Measurements from ENCODE around the gene NAXD.

- TF ChIP-seq, protein P1, sequence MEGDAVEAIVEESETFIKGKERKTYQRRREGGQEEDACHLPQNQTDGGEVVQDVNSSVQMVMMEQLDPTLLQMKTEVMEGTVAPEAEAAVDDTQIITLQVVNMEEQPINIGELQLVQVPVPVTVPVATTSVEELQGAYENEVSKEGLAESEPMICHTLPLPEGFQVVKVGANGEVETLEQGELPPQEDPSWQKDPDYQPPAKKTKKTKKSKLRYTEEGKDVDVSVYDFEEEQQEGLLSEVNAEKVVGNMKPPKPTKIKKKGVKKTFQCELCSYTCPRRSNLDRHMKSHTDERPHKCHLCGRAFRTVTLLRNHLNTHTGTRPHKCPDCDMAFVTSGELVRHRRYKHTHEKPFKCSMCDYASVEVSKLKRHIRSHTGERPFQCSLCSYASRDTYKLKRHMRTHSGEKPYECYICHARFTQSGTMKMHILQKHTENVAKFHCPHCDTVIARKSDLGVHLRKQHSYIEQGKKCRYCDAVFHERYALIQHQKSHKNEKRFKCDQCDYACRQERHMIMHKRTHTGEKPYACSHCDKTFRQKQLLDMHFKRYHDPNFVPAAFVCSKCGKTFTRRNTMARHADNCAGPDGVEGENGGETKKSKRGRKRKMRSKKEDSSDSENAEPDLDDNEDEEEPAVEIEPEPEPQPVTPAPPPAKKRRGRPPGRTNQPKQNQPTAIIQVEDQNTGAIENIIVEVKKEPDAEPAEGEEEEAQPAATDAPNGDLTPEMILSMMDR (IDR thresholded peaks at IDR 0.05), result peak in 3 of 4 experiments; percentile 16 to 37 (median 19)
- no peak for TF ChIP-seq POLR2A (IDR thresholded peaks at IDR 0.05)
Measured at GRCh38 chr13:110644892-110645521, 29.7 kb downstream of the NAXD start.

Measured in uterus (tissue), 2 donors.